WTC11 (cell line): ENCODE data around the gene ATL3. TPM values are rescaled to one million over a fixed set of nuclear protein-coding genes. Genes with fewer than 3 reads are reported as not detected.

ENCODE experiments used
- CBFB ChIP-seq: sonication (generic); formaldehyde crosslinking; IDR thresholded peaks from 2 replicates; pipeline ENCODE4 v1.8.1; 2022; ENCODE audit warnings: mild to moderate bottlenecking, low read depth, missing genetic modification reagents
- ELF4 ChIP-seq: sonication (generic); formaldehyde crosslinking; IDR thresholded peaks from 2 replicates; pipeline ENCODE4 v1.8.1; 2022; ENCODE audit warnings: low read depth, mild to moderate bottlenecking, moderate library complexity, missing genetic modification reagents
- GABPB1 ChIP-seq: sonication (generic); formaldehyde crosslinking; IDR thresholded peaks from 2 replicates; pipeline ENCODE4 v1.8.1; 2023; ENCODE audit warnings: mild to moderate bottlenecking, missing genetic modification reagents
- HMGA2 ChIP-seq: fragments of 250-450 bp; sonication (Bioruptor Pico); IDR thresholded peaks from 2 replicates; pipeline ENCODE4 v1.4.0; 2021; ENCODE audit warnings: mild to moderate bottlenecking, moderate library complexity
- IRF2 ChIP-seq: sonication (generic); formaldehyde crosslinking; IDR thresholded peaks from 2 replicates; pipeline ENCODE4 v1.8.0; 2022; ENCODE audit warnings: low read depth, missing genetic modification reagents, borderline replicate concordance
- MYBL2 ChIP-seq: sonication (generic); formaldehyde crosslinking; IDR thresholded peaks from 2 replicates; pipeline ENCODE4 v1.8.1; 2023; ENCODE audit warnings: mild to moderate bottlenecking, moderate library complexity, missing genetic modification reagents
- NFATC4 ChIP-seq: fragments of 250-450 bp; sonication (Bioruptor Pico); IDR thresholded peaks from 2 replicates; pipeline ENCODE4 v1.9.0; 2021; ENCODE audit warnings: mild to moderate bottlenecking
- NFE2L1 ChIP-seq: sonication (generic); formaldehyde crosslinking; IDR thresholded peaks from 2 replicates; pipeline ENCODE4 v1.8.1; 2023; ENCODE audit warnings: missing genetic modification reagents
- NFYB ChIP-seq: sonication (generic); formaldehyde crosslinking; conservative IDR thresholded peaks from 2 replicates; pipeline ENCODE4 v1.8.0; 2022; ENCODE audit warnings: low read depth, missing genetic modification reagents
- NR1H2 ChIP-seq: sonication (generic); formaldehyde crosslinking; IDR thresholded peaks from 2 replicates; pipeline ENCODE4 v1.9.0; 2021; ENCODE audit warnings: mild to moderate bottlenecking, moderate library complexity, missing genetic modification reagents
- RELA ChIP-seq: sonication (generic); formaldehyde crosslinking; IDR thresholded peaks from 2 replicates; pipeline ENCODE4 v1.8.1; 2022; ENCODE audit warnings: missing genetic modification reagents, mild to moderate bottlenecking, borderline replicate concordance
- SMAD3 ChIP-seq: sonication (generic); formaldehyde crosslinking; IDR thresholded peaks from 2 replicates; pipeline ENCODE4 v1.8.0; 2022; ENCODE audit warnings: missing genetic modification reagents, mild to moderate bottlenecking, borderline replicate concordance
- SMAD4 ChIP-seq: sonication (generic); formaldehyde crosslinking; IDR thresholded peaks from 2 replicates; pipeline ENCODE4 v1.8.0; 2022; ENCODE audit warnings: mild to moderate bottlenecking, missing genetic modification reagents
- SOX15 ChIP-seq: fragments of 250-450 bp; sonication (Bioruptor Pico); IDR thresholded peaks from 2 replicates; pipeline ENCODE4 v1.9.0; 2021; ENCODE audit warnings: mild to moderate bottlenecking
- TCF7 ChIP-seq: sonication (generic); formaldehyde crosslinking; IDR thresholded peaks from 2 replicates; pipeline ENCODE4 v1.8.0; 2022; ENCODE audit warnings: mild to moderate bottlenecking, low read depth, missing genetic modification reagents, moderate library complexity
- TP53 ChIP-seq: sonication (generic); formaldehyde crosslinking; IDR thresholded peaks from 2 replicates; pipeline ENCODE4 v1.8.1; 2023; ENCODE audit warnings: mild to moderate bottlenecking, missing genetic modification reagents
- ZNF416 ChIP-seq: fragments of 250-450 bp; sonication (Bioruptor Pico); IDR thresholded peaks from 2 replicates; pipeline ENCODE4 v1.9.0; 2021; ENCODE audit warnings: mild to moderate bottlenecking, inconsistent platforms
- total RNA-seq: library from RNA; stranded (reverse); gene quantifications from 3 replicates; pipeline ENCODE4 v1.2.3, GENCODE V29; 2021
- TF ChIP-seq, protein P1 (sequence below): sonication (generic); formaldehyde crosslinking; conservative IDR thresholded peaks from 2 replicates; pipeline ENCODE4 v1.8.1; 2023; ENCODE audit warnings: mild to moderate bottlenecking, low read depth, missing genetic modification reagents, moderate library complexity
- TF ChIP-seq, protein P2 (sequence below): sonication (generic); formaldehyde crosslinking; IDR thresholded peaks from 2 replicates; pipeline ENCODE4 v1.8.0; 2023; ENCODE audit warnings: missing genetic modification reagents
- TF ChIP-seq, protein P3 (sequence below): sonication (generic); formaldehyde crosslinking; IDR thresholded peaks from 2 replicates; pipeline ENCODE4 v1.8.0; 2022; ENCODE audit warnings: mild to moderate bottlenecking, missing genetic modification reagents
- TF ChIP-seq, protein P4 (sequence below): sonication (generic); formaldehyde crosslinking; IDR thresholded peaks from 2 replicates; pipeline ENCODE4 v1.8.0; 2022; ENCODE audit warnings: mild to moderate bottlenecking, missing genetic modification reagents
- TF ChIP-seq, protein P5 (sequence below): fragments of 250-450 bp; sonication (Bioruptor Pico); IDR thresholded peaks from 2 replicates; pipeline ENCODE4 v1.8.0; 2021; ENCODE audit warnings: mild to moderate bottlenecking
- TF ChIP-seq, protein P6 (sequence below): sonication (generic); formaldehyde crosslinking; conservative IDR thresholded peaks from 2 replicates; pipeline ENCODE4 v1.8.1; 2022; ENCODE audit warnings: mild to moderate bottlenecking, missing genetic modification reagents
- TF ChIP-seq, protein P7 (sequence below): sonication (generic); formaldehyde crosslinking; IDR thresholded peaks from 2 replicates; pipeline ENCODE4 v1.8.1; 2023; ENCODE audit warnings: mild to moderate bottlenecking, missing genetic modification reagents
- TF ChIP-seq, protein P8 (sequence below): sonication (generic); formaldehyde crosslinking; IDR thresholded peaks from 2 replicates; pipeline ENCODE4 v1.8.1; 2023; ENCODE audit warnings: mild to moderate bottlenecking, missing genetic modification reagents, moderate library complexity
- TF ChIP-seq, protein P9 (sequence below): fragments of 250-450 bp; sonication (Bioruptor Pico); IDR thresholded peaks from 2 replicates; pipeline ENCODE4 v1.9.0; 2021; ENCODE audit warnings: moderate library complexity, mild to moderate bottlenecking, inconsistent platforms, borderline replicate concordance
- TF ChIP-seq, protein P10 (sequence below): fragments of 250-450 bp; sonication (Bioruptor Pico); IDR thresholded peaks from 2 replicates; pipeline ENCODE4 v2.1.2; 2022; ENCODE audit warnings: mild to moderate bottlenecking, moderate library complexity

ATL3 gene
- total RNA-seq, 1 experiment from 2014 or later, result 32.1 TPM

DNA sequence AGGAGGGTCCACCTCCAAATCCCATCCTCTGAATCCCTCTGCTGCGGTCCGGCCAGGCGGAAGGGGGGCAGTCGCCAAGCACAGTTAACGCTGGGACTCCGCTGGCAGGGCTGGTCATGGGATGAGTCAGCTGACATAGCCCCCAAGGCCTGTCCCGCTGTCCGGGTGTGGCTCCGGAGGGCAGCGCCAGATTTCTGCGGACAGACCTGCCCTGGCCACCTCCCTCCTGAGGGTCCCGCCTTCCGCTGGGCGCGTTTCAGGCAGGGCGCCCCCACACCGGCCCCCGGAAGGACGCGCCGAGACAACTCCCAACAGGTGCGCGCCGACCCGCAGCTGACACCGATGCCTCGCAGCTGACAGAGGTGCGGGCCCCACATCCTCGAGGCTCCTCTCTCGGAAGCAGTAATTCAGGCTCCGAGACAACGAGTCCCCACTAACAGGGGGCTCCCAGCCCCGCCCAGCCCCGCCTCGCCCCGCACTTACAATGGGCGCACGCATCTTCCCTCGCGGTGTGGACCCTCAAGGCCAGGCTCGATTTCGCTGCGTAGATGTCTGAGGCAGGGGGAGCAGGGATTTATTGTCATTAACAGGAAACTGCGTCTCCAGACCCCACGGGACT lies 57.5 kb downstream of the ATL3 start (continued):
- TF ChIP-seq, protein P1, sequence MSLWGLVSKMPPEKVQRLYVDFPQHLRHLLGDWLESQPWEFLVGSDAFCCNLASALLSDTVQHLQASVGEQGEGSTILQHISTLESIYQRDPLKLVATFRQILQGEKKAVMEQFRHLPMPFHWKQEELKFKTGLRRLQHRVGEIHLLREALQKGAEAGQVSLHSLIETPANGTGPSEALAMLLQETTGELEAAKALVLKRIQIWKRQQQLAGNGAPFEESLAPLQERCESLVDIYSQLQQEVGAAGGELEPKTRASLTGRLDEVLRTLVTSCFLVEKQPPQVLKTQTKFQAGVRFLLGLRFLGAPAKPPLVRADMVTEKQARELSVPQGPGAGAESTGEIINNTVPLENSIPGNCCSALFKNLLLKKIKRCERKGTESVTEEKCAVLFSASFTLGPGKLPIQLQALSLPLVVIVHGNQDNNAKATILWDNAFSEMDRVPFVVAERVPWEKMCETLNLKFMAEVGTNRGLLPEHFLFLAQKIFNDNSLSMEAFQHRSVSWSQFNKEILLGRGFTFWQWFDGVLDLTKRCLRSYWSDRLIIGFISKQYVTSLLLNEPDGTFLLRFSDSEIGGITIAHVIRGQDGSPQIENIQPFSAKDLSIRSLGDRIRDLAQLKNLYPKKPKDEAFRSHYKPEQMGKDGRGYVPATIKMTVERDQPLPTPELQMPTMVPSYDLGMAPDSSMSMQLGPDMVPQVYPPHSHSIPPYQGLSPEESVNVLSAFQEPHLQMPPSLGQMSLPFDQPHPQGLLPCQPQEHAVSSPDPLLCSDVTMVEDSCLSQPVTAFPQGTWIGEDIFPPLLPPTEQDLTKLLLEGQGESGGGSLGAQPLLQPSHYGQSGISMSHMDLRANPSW (CRISPR knock-in tag), result no peak
- TF ChIP-seq, protein P2, sequence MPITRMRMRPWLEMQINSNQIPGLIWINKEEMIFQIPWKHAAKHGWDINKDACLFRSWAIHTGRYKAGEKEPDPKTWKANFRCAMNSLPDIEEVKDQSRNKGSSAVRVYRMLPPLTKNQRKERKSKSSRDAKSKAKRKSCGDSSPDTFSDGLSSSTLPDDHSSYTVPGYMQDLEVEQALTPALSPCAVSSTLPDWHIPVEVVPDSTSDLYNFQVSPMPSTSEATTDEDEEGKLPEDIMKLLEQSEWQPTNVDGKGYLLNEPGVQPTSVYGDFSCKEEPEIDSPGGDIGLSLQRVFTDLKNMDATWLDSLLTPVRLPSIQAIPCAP (CRISPR knock-in tag), result no peak
- TF ChIP-seq GABPB1 (CRISPR knock-in tag) (no peak), TCF7 (CRISPR knock-in tag) (no peak), IRF2 (CRISPR knock-in tag) (no peak), NFATC4 (CRISPR knock-in tag) (no peak), HMGA2 (CRISPR knock-in tag) (no peak), ZNF416 (CRISPR knock-in tag) (no peak), NR1H2 (CRISPR knock-in tag) (no peak), NFYB (CRISPR knock-in tag) (no peak), SMAD4 (no peak), NFE2L1 (CRISPR knock-in tag) (no peak; the same call in 1 of the 2 replicates), SOX15 (CRISPR knock-in tag) (no peak), ELF4 (no peak), SMAD3 (CRISPR knock-in tag) (0 out of 2 replicates have a peak, but pooled peaks have one; percentile 44), CBFB (CRISPR knock-in tag) (no peak), MYBL2 (CRISPR knock-in tag) (no peak), RELA (CRISPR knock-in tag) (peak; percentile 18; the same call in 1 of the 2 replicates), TP53 (CRISPR knock-in tag) (peak; percentile 67; the same call in 1 of the 2 replicates)
- TF ChIP-seq, protein P3, sequence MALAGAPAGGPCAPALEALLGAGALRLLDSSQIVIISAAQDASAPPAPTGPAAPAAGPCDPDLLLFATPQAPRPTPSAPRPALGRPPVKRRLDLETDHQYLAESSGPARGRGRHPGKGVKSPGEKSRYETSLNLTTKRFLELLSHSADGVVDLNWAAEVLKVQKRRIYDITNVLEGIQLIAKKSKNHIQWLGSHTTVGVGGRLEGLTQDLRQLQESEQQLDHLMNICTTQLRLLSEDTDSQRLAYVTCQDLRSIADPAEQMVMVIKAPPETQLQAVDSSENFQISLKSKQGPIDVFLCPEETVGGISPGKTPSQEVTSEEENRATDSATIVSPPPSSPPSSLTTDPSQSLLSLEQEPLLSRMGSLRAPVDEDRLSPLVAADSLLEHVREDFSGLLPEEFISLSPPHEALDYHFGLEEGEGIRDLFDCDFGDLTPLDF (CRISPR knock-in tag), result no peak
- TF ChIP-seq, protein P4, sequence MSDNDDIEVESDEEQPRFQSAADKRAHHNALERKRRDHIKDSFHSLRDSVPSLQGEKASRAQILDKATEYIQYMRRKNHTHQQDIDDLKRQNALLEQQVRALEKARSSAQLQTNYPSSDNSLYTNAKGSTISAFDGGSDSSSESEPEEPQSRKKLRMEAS (CRISPR knock-in tag), result peak; percentile 70
- TF ChIP-seq, protein P5, sequence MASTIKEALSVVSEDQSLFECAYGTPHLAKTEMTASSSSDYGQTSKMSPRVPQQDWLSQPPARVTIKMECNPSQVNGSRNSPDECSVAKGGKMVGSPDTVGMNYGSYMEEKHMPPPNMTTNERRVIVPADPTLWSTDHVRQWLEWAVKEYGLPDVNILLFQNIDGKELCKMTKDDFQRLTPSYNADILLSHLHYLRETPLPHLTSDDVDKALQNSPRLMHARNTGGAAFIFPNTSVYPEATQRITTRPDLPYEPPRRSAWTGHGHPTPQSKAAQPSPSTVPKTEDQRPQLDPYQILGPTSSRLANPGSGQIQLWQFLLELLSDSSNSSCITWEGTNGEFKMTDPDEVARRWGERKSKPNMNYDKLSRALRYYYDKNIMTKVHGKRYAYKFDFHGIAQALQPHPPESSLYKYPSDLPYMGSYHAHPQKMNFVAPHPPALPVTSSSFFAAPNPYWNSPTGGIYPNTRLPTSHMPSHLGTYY (CRISPR knock-in tag), result no peak
- TF ChIP-seq, protein P6, sequence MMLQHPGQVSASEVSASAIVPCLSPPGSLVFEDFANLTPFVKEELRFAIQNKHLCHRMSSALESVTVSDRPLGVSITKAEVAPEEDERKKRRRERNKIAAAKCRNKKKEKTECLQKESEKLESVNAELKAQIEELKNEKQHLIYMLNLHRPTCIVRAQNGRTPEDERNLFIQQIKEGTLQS (CRISPR knock-in tag), result no peak
- TF ChIP-seq, protein P7, sequence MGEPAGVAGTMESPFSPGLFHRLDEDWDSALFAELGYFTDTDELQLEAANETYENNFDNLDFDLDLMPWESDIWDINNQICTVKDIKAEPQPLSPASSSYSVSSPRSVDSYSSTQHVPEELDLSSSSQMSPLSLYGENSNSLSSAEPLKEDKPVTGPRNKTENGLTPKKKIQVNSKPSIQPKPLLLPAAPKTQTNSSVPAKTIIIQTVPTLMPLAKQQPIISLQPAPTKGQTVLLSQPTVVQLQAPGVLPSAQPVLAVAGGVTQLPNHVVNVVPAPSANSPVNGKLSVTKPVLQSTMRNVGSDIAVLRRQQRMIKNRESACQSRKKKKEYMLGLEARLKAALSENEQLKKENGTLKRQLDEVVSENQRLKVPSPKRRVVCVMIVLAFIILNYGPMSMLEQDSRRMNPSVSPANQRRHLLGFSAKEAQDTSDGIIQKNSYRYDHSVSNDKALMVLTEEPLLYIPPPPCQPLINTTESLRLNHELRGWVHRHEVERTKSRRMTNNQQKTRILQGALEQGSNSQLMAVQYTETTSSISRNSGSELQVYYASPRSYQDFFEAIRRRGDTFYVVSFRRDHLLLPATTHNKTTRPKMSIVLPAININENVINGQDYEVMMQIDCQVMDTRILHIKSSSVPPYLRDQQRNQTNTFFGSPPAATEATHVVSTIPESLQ (CRISPR knock-in tag), result no peak
- TF ChIP-seq, protein P8, sequence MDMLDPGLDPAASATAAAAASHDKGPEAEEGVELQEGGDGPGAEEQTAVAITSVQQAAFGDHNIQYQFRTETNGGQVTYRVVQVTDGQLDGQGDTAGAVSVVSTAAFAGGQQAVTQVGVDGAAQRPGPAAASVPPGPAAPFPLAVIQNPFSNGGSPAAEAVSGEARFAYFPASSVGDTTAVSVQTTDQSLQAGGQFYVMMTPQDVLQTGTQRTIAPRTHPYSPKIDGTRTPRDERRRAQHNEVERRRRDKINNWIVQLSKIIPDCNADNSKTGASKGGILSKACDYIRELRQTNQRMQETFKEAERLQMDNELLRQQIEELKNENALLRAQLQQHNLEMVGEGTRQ, result peak; percentile 86
- TF ChIP-seq, protein P9, sequence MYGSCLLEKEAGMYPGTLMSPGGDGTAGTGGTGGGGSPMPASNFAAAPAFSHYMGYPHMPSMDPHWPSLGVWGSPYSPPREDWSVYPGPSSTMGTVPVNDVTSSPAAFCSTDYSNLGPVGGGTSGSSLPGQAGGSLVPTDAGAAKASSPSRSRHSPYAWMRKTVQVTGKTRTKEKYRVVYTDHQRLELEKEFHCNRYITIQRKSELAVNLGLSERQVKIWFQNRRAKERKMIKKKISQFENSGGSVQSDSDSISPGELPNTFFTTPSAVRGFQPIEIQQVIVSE (CRISPR knock-in tag), result no peak
- TF ChIP-seq, protein P10, sequence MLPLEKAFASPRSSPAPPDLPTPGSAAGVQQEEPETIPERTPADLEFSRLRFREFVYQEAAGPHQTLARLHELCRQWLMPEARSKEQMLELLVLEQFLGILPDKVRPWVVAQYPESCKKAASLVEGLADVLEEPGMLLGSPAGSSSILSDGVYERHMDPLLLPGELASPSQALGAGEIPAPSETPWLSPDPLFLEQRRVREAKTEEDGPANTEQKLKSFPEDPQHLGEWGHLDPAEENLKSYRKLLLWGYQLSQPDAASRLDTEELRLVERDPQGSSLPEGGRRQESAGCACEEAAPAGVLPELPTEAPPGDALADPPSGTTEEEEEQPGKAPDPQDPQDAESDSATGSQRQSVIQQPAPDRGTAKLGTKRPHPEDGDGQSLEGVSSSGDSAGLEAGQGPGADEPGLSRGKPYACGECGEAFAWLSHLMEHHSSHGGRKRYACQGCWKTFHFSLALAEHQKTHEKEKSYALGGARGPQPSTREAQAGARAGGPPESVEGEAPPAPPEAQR (CRISPR knock-in tag), result no peak
